Fibroblast of skin of left quadriceps (primary cell): Measurements from ENCODE around the gene PRKCD.

Experiments used
- DNase-seq, 2 experiments: peaks; one replicate each; pipeline ENCODE4 v3.0.0-alpha.2; 2013; ENCODE audit warnings: low read depth in 2 of 2

Gene PRKCD

DNA sequence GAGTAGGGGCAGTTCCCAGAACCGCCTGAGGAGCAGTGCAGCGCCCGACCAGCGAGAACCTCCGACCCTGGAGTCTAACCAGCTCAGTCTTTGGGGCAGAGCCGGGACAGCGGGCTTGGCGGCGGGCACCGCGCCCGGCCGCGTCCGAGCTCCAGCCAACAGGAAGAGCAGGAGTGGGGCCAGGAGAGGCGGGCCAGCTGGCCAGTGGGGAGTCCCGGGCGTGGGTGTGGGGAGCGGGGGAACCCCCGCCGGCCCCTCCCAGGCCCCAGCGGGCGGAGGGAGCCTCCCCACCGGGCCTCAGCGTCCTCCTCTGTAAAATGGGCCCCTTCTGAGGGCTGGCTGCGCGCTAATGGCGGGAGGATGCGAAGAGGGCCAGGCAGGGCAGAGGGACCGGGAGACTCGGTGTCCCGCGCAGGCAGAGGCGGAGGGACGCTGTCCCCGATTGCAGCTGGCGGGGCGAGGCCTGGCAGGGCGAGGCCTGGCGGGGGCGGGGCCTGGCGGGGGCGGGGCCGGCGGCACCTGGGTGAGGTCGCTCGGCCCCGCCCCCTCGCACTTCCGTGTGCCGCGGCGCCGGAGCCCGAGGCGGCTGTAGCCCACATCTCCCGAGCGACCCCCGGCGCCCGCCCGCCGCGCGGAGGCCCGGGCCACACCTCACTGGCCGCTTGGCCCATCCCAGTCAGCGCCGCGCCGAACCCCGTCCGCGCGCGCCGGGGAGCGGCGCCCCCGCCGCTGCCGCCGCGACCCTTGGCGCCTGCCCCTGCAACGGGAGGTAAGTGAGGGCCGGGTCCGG, at the start of gene PRKCD:
PRKCD (plus strand) TSS at position 550 of the 790 bp plus-strand sequence. CDS start 17,214 bp downstream, outside the sequence.
- peak; percentile 8 to 9 for DNase-seq

- DNase-seq: no peak
These were observed 49.2 kb upstream of the PRKCD start for GRCh38 chr3:53111822-53112221.

DNA sequence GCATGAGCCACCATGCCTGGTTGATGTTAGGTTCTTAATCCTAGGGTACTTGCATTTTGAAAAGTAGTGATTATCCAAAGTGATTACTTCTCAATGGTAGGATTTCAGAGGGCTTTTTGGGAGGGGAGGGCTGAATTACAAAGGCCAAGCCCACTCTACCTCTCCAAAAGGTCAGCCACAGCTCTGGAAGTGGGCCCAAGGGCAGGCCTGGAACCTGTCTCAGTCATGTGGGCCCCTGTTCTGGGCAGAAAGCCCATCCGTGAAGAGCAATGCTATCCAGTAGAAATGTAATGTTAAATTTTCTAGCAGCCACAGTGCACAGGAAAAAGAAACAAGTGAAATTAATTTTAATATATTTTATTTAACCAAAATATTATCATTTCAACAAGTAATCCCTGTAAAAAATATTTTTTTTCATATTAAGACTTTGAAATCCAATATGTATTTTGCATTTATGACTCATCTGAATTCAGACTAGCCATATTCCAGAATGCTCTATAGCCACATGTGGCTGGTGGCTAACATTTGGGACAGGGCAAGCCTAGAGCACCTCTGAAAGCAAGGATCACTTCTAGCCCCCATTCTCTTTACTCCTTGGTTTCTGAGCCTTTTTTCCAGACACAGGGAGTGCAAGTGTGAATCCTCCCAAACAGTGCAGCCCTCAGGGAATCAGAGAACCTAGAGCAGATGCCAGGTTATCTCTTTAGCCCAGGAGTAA, 47.6 kb upstream of the PRKCD start:
- DNase-seq: no peak

GRCh38 chr3:53114011-53114400, 47.0 kb upstream of the PRKCD start:
- DNase-seq: peak; percentile 40 to 43

GRCh38 chr3:53114412-53115074, 46.5 kb upstream of the PRKCD start:
- DNase-seq: no peak

DNA sequence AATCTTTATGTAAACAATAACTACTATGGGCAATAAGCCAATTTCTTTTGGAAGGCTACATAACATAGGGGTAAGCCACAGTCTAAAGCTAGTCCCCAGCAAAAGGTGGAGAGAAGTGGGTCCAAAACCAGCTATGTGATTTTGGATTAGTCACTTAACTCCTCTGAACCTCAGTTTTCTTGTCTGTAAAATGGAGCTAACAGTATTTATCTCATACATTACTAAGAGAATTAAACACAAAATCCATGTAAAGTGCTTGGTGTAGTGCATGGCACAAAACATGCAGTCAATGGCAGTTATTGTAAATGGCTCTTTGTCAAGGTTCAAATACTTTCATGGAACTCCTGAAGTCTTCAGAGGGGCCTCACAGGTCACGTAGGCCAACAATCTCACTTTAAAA, 44.1 kb upstream of the PRKCD start:
- no peak for DNase-seq

DNA sequence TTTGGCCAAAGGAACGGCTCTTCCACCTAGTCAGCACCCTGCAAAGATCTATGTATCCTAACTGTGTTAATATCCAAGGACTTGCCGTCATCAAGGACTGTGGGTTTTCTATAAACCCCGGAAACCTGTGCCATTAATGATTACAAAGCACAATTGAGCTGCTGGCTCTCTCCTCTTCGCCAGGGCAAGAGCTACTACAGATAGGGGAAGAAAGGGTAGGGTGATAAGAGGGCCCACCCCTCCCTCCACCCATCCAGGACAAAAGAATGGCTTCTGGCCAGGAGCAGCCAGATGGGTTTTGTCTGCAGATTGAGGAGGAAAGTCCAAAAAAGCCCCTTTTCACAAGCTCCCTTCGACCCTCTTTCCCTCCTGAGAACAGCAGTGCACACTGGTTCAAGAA, 40.7 kb upstream of the PRKCD start:
- no peak for DNase-seq

DNA sequence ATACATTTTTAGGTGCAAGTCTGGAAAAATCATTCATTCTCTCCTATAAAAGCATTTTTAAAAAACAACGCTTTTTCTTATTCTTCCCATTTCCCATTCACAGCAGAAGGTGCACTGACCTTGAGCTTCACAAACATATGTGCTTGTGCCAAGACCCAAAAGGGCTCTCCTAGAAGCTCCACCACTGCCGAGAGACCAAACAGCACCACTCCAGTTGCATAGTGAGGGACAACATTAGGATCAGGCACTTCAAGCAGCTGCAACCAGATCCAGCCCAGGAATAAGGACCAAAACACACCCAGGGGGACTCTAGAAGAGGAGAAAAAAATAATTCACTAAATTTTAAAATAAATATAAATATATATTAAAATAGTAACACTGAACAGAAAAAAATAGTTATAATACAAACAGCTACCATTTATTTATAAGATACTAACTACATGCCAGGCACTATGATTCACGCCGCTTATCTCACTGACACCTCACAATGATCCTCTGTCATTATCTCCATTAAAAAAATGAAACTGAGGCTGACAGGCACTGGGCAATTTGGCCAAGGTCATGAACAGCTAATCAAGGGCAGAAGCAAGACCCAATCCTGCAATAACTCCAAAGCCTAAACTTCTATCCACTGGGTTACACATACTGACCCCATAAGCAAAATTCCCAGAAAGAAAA, 38.6 kb upstream of the PRKCD start:
- DNase-seq: no peak

GRCh38 chr3:53122933-53123305, 38.1 kb upstream of the PRKCD start:
- no peak for DNase-seq

GRCh38 chr3:53123510-53123909, 37.5 kb upstream of the PRKCD start:
- no peak for DNase-seq

- no peak for DNase-seq
These were observed 37.1 kb upstream of the PRKCD start for GRCh38 chr3:53123953-53124352.

DNA sequence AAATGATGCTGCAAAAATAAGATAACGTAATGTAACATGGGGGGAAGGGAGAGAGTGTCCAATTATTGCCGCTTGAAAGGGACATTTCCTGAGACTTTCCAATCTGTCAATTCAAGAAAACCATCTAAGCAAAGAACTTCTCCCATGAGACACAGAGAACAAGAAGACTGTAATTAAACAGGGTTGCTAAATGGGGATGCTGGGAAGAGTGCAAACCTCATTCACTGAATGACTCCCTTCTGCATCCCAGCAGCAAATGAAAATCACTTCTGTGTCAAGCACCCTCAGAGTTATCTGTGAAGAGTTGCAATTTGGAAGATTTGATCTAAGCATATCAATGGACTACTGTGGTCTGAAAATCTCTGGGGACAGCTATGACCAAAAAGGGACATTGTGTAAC, 34.4 kb upstream of the PRKCD start:
- DNase-seq: no peak

DNA sequence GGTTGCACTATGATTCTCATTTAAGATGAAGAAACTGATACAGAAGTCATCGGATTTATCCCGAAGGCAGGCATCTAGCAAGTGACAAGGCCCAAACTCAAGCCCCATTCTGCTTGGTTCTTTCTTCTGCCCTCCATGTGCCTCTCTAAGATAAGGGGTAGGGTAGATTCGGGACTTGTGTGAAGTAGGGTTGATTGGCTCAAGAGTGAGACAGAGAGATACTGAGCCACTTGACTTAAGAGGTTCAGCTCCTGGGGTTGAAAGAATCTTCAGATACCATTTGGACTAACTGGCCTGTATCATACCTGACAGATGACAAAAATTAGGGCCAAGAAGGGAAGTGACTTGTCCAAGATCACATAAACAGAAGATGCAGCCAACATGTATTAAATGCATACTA, 31.7 kb upstream of the PRKCD start:
- DNase-seq: no peak

GRCh38 chr3:53130179-53131061, 30.6 kb upstream of the PRKCD start, which contains the start of gene RFT1:
Gene RFT1 (minus strand): TSS chr3:53130435. CDS start chr3:53130400, 35 bp downstream.
- peak; percentile 91 to 93 for DNase-seq

DNA sequence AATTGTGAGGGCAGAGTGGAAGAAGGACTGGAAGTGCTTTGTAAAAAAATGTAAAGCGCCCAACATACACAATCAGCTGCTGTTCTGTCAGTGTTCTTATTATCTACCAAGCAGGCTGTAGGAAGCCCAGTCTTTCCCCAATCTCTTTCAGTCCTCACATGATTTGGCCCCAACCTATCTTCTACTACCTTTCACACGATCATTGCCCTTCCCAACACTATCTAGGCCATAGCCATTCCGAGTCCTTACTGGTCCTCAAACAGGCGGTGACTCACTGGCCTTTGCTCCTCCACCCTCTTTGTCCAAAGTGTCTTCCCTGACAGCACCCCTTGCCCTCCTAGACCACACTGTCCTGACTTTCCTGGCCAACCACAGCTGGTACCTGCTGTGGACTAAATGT, 29.9 kb upstream of the PRKCD start:
- no peak for DNase-seq

DNA sequence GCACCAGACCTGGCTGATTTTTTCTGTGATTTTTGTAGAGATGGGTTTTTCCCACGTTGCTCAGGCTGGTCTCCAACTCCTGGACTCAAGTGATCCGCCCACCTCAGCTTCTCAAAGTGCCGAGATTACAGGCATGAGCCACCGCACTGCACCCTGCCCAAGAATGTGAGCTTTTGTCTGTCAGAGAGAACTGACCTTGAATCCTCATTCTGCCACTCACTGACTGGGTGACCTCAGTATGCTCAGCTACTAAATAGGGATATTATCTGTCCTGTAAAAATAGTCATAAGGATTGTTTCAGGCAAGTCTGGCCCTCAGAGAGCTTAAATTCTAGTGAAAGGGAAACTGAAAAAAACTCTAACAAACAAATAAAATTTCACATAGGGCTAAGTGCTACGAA, 28.7 kb upstream of the PRKCD start:
- no peak for DNase-seq

DNA sequence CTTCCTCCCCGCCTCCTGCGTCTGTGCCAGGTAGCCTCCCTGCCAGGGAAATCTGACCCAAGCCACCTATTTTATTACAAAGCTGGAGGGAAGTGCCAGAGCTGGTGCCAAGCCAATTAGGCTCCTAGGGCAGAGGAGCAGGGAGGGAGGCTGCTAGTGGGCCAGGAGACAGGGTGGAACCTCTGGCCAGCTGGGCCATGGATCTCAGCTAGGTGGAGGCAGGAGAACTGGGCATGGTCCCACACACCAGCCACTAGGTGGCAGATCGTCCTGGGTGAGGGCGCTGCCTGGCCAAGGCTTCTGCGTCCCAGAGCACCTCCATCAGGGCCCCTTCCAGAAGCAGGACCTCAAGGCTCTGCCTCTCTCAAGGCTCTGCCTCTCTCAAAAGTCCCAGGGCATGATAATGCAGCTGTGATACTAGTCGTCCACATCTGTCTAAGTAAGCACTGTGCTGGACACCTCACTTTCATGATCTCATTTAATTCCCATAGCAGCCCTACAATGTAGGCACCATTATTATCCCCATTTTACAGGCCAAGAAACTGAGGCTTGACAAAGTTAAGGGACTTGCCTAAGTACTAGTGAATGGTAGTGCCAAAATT, 26.3 kb upstream of the PRKCD start:
- peak; percentile 14 to 20 for DNase-seq

DNA sequence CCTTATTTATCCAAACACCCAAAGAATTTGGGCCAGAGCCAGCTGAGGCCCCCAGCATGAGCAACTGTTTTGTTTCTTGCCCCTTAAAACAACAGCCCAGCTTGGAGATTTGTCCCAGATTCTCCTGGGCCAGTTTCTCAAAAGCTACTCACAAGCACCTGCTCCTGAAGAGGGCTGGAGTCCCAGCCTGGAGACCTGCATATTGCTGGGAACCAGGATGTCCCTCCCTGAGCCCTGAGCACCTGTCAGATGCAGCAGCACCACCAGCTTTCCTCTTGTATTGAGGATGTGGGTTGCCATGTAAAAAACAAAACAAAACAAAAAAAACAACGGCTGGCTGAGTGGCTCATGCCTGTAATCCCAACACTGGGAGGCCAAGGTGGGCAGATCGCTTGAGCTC, 23.8 kb upstream of the PRKCD start:
- DNase-seq: no peak

GRCh38 chr3:53137835-53138446, 23.1 kb upstream of the PRKCD start:
- DNase-seq: no peak
